ENCODE data around the gene CDH20. TPM values are rescaled to one million over a fixed set of nuclear protein-coding genes. Genes with fewer than 3 reads are reported as not detected.

CDH20 gene
- total RNA-seq, 4 donors from 2014 or later: 0.14 TPM; not detected in 3

DNA sequence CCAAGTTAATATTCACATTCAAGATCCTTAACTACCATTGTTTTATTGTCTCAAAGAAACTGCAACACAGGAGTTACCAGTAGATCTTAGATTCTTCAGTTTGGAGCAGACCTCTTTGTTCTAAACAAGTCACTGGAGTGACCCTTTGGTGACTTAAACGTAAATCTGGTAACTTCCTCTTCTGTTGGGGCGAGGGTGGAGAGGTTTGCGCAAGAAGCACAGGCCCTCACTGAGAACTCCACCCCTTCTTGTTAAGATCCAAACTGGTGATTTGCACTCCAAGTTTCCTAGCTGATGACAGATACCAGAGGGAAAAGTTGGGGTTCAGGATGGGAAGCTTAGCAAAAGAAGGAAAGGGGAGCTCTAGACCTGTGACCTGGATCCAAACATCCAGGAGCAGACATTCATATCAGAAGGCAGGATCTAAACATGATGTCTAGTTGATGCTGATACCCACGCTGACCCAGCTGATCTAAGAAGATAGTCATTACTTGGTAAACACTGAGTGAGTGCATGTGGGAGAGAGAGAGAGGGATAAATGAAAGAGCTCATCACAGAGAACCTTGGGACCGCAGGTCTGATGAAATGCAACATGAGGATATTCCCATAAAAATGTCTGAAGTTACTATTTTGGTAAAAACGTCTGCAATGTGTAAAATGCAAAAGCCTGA, 256.0 kb downstream of the CDH20 start:
- H3K4me3 ChIP-seq: no peak overlapping the region
- TF ChIP-seq POLR2AphosphoS5 (IDR thresholded peaks at IDR 0.05) (no peak), EP300 (IDR thresholded peaks at IDR 0.05; ENCODE audit: low read depth) (no peak), POLR2A (IDR thresholded peaks at IDR 0.05) (no peak)
- TF ChIP-seq, protein P1, sequence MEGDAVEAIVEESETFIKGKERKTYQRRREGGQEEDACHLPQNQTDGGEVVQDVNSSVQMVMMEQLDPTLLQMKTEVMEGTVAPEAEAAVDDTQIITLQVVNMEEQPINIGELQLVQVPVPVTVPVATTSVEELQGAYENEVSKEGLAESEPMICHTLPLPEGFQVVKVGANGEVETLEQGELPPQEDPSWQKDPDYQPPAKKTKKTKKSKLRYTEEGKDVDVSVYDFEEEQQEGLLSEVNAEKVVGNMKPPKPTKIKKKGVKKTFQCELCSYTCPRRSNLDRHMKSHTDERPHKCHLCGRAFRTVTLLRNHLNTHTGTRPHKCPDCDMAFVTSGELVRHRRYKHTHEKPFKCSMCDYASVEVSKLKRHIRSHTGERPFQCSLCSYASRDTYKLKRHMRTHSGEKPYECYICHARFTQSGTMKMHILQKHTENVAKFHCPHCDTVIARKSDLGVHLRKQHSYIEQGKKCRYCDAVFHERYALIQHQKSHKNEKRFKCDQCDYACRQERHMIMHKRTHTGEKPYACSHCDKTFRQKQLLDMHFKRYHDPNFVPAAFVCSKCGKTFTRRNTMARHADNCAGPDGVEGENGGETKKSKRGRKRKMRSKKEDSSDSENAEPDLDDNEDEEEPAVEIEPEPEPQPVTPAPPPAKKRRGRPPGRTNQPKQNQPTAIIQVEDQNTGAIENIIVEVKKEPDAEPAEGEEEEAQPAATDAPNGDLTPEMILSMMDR (IDR thresholded peaks at IDR 0.05): no peak

DNA sequence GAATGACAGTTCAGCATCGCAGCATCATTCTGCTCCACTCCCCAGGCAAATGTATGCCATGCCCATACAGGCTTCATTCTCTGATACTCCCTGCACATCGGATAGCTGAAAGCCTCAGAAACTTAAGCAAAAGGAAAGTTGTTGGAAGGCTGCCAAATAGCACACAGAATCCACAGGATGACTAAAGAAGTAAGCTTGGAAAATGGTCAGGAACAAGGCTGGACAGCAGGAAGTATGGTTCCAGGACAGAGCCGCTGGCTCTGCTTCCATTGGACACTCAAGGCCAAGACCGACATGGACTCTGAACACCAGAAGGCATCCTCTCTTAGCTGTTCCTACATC, 256.5 kb downstream of the CDH20 start:
- Histone ChIP-seq H3K27ac (no peak overlapping the region), H3K9me3 (no peaks in the 10 kb centered on the region), H3K27me3 (no peaks in the 10 kb centered on the region), H3K36me3 (no peaks in the 10 kb centered on the region), H3K4me3 (no peak overlapping the region), H3K4me1 (peaks cover 0 to 23% (median 3%) of the 10 kb centered on the region in 4 donors)
- TF ChIP-seq, protein P1 (IDR thresholded peaks at IDR 0.05): no peak
- TF ChIP-seq EP300 (IDR thresholded peaks at IDR 0.05; ENCODE audit: low read depth) (no peak), POLR2A (IDR thresholded peaks at IDR 0.05) (no peak), POLR2AphosphoS5 (IDR thresholded peaks at IDR 0.05) (no peak)
- WGBS, 2 donors (ENCODE audit: low coverage in 1 of 2): 52% methylated on average over 4 of the region's 4 CpGs
- in situ Hi-C loops (cut with MboI; ENCODE audit: low pct_ligation_motif_present in 1 of 4, low pct_unique_long_range_greater_than_20kb in 1 of 4, low sequenced_read_pairs in 3 of 4): loop anchor here (10.0 to 25.0 kb wide), 4 partner anchors 298 to 548 kb away; partner anchors contain the start of gene RNF152 (in 3 of the 4)
- DNase-seq: no peak
- intact Hi-C loops (cut with DNase I; ENCODE audit: low total_unique reads): no loop called here

More for the DNA sequence above, 256.0 kb downstream of the CDH20 start:
- intact Hi-C loops (cut with DNase I; ENCODE audit: low total_unique reads) (no loop called here), in situ Hi-C loops (cut with MboI; ENCODE audit: low pct_ligation_motif_present in 1 of 4, low pct_unique_long_range_greater_than_20kb in 1 of 4, low sequenced_read_pairs in 3 of 4) (loop anchor here (10.0 to 25.0 kb wide), 4 partner anchors 298 to 548 kb away; partner anchors contain the start of gene RNF152 (in 3 of the 4))
- DNase-seq: no peak
- H3K27me3 ChIP-seq: no peaks in the 10 kb centered on the region
- H3K36me3 ChIP-seq: no peaks in the 10 kb centered on the region
- no peak overlapping the region for H3K27ac ChIP-seq
- WGBS, 2 donors (ENCODE audit: low coverage in 1 of 2): 50 to 52% methylated on average over 5 to 6 of the region's 6 CpGs
- H3K4me1 ChIP-seq: peaks cover 0 to 23% (median 3%) of the 10 kb centered on the region in 4 donors
- no peaks in the 10 kb centered on the region for H3K9me3 ChIP-seq

DNA sequence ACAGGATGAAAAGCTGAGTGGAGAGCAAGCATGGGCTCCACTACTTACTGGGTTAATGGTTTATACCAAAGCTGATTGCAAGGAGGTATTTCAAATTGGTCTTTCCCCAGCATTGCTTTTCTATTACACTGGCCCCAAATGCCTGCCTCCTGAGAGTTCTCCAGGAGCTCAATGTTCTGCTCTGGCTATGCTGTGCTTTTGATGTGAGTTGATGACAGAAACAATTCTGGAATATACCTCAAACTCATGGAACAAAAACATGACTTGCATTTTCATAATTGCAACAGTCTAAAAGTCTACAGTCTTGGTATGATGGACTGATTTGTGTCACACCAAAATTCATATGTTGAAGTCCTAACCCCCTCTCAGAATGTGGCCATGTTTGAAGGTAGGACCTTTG, 258.0 kb downstream of the CDH20 start:
- in situ Hi-C loops (cut with MboI; ENCODE audit: low pct_ligation_motif_present in 1 of 4, low pct_unique_long_range_greater_than_20kb in 1 of 4, low sequenced_read_pairs in 3 of 4): loop anchor here (25.0 kb wide), 3 partner anchors 296 to 546 kb away; partner anchors contain the start of gene RNF152 (in 2 of the 4)
- TF ChIP-seq POLR2A (IDR thresholded peaks at IDR 0.05): no peak
- TF ChIP-seq POLR2AphosphoS5 (IDR thresholded peaks at IDR 0.05): no peak
- TF ChIP-seq, protein P1 (IDR thresholded peaks at IDR 0.05): no peak
- TF ChIP-seq EP300 (IDR thresholded peaks at IDR 0.05; ENCODE audit: low read depth): no peak
- Histone ChIP-seq H3K27ac (no peak overlapping the region), H3K9me3 (no peaks in the 10 kb centered on the region), H3K36me3 (no peaks in the 10 kb centered on the region), H3K27me3 (no peaks in the 10 kb centered on the region), H3K4me3 (no peak overlapping the region), H3K4me1 (peaks cover 0 to 23% (median 3%) of the 10 kb centered on the region in 4 donors)
- intact Hi-C loops (cut with DNase I; ENCODE audit: low total_unique reads): no loop called here
- no peak for DNase-seq

DNA sequence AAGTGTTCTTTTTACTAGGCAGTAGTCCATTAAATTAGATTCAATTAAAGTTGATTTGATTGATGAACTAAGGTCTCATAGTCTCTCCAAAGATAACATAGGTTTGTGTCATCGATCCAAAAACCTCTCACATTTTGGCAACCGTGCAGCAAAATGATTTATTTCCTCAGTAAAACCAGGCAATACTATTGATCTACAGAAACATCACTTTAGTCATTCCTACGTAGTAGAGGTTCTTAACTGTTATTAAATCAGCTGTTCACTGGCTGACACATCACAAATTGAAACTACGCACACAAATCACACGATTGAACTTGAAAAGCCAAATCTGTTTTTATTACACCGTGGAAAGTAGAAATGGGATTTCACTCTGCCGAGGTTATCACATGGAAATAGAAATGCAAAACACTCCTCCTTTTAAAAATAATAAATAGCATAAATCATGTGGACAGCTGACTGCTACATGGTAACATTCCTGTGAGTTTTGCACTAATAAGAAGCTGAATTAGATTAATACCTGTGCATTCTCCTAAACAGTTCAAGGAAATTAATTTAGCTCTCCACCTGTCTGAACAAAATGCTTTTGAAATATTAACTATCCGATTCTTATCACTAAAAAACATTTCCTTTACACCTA, 262.5 kb downstream of the CDH20 start:
- in situ Hi-C loops (cut with MboI; ENCODE audit: low pct_ligation_motif_present in 1 of 4, low pct_unique_long_range_greater_than_20kb in 1 of 4, low sequenced_read_pairs in 3 of 4) (loop anchor here (25.0 kb wide), 3 partner anchors 292 to 542 kb away; partner anchors contain the start of gene RNF152 (in 2 of the 4)), intact Hi-C loops (cut with DNase I; ENCODE audit: low total_unique reads) (no loop called here)
- H3K4me1 ChIP-seq: peaks cover 0 to 1% (median 0%) of the 10 kb centered on the region in 4 donors
- H3K4me3 ChIP-seq: no peak overlapping the region
- no peak for DNase-seq
- no peaks in the 10 kb centered on the region for H3K36me3 ChIP-seq
- WGBS, 2 donors (ENCODE audit: low coverage in 1 of 2): 45 to 57% methylated on average over 8 of the region's 8 CpGs
- H3K9me3 ChIP-seq: no peaks in the 10 kb centered on the region
- H3K27ac ChIP-seq: no peak overlapping the region
- no peaks in the 10 kb centered on the region for H3K27me3 ChIP-seq
- TF ChIP-seq EP300 (IDR thresholded peaks at IDR 0.05; ENCODE audit: low read depth) (no peak), POLR2AphosphoS5 (IDR thresholded peaks at IDR 0.05) (no peak), POLR2A (IDR thresholded peaks at IDR 0.05) (no peak)
- TF ChIP-seq, protein P1 (IDR thresholded peaks at IDR 0.05): no peak

Measured in transverse colon (tissue), 4 donors.